Ishikawa (cell line): Measurements from ENCODE around the gene ITGAX.

Experiments
- CEBPB ChIP-seq: IDR thresholded peaks from 2 replicates; pipeline ENCODE4 v1.6.1; 2012
- CREB1 ChIP-seq: IDR thresholded peaks from 2 replicates; pipeline ENCODE4 v1.6.1; 2012; ENCODE audit warnings: low read depth
- EGR1 ChIP-seq: IDR thresholded peaks from 2 replicates; pipeline ENCODE4 v1.6.1; 2012
- EP300 ChIP-seq: IDR thresholded peaks from 2 replicates; pipeline ENCODE4 v1.6.1; 2012; ENCODE audit warnings: borderline replicate concordance
- FOXM1 ChIP-seq: IDR thresholded peaks from 2 replicates; pipeline ENCODE4 v1.6.1; 2012; ENCODE audit warnings: low read depth, borderline replicate concordance
- NFIC ChIP-seq: IDR thresholded peaks from 2 replicates; pipeline ENCODE4 v1.6.1; 2012
- RAD21 ChIP-seq: IDR thresholded peaks from 2 replicates; pipeline ENCODE4 v1.6.1; 2012; ENCODE audit warnings: low read depth
- TAF1 ChIP-seq: IDR thresholded peaks from 2 replicates; pipeline ENCODE4 v1.6.1; 2012; ENCODE audit warnings: low read depth, mild to moderate bottlenecking
- TCF12 ChIP-seq: IDR thresholded peaks from 2 replicates; pipeline ENCODE4 v1.6.1; 2012; ENCODE audit warnings: low read depth
- TEAD4 ChIP-seq: IDR thresholded peaks from 2 replicates; pipeline ENCODE4 v1.6.1; 2012
- YY1 ChIP-seq: IDR thresholded peaks from 2 replicates; pipeline ENCODE4 v1.6.1; 2012; ENCODE audit warnings: low read depth
- ZBTB7A ChIP-seq: IDR thresholded peaks from 2 replicates; pipeline ENCODE4 v1.6.1; 2012; ENCODE audit warnings: low read depth
- TF ChIP-seq, protein P1 (sequence below): IDR thresholded peaks from 2 replicates; pipeline ENCODE4 v1.6.1; 2012
- TF ChIP-seq, protein P2 (sequence below): IDR thresholded peaks from 2 replicates; pipeline ENCODE4 v1.6.1; 2012
- TF ChIP-seq, protein P3 (sequence below): IDR thresholded peaks from 2 replicates; pipeline ENCODE4 v1.6.1; 2012; ENCODE audit warnings: low read depth, mild to moderate bottlenecking

ITGAX gene

DNA sequence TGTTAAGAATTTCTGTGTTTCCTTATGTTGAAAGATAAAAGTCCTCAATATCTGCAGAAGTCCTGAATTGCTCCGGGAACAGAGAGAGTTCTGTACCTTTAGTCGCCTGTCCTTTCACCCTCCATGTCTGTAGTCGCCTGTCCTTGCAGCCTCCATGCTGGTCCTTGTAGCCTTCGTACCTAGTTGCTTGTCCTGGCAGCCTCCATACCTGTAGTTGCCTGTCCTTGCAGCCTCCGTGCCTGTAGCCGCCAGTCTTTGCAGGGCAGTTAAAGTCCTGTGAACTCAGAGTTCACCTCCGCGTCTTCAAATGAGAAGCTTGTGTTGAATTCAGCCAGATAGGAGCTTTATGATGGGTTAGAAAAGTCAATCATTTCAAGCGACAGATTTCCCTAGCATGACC is 19.5 kb upstream of the ITGAX start:
- TF ChIP-seq CEBPB (no peak), RAD21 (no peak), EP300 (no peak), CREB1 (no peak), TAF1 (no peak), NFIC (no peak), EGR1 (no peak), TEAD4 (no peak)
- TF ChIP-seq, protein P1, sequence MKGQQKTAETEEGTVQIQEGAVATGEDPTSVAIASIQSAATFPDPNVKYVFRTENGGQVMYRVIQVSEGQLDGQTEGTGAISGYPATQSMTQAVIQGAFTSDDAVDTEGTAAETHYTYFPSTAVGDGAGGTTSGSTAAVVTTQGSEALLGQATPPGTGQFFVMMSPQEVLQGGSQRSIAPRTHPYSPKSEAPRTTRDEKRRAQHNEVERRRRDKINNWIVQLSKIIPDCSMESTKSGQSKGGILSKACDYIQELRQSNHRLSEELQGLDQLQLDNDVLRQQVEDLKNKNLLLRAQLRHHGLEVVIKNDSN, result no peak
- TF ChIP-seq, protein P2, sequence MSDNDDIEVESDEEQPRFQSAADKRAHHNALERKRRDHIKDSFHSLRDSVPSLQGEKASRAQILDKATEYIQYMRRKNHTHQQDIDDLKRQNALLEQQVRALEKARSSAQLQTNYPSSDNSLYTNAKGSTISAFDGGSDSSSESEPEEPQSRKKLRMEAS, result no peak
- TF ChIP-seq, protein P3, sequence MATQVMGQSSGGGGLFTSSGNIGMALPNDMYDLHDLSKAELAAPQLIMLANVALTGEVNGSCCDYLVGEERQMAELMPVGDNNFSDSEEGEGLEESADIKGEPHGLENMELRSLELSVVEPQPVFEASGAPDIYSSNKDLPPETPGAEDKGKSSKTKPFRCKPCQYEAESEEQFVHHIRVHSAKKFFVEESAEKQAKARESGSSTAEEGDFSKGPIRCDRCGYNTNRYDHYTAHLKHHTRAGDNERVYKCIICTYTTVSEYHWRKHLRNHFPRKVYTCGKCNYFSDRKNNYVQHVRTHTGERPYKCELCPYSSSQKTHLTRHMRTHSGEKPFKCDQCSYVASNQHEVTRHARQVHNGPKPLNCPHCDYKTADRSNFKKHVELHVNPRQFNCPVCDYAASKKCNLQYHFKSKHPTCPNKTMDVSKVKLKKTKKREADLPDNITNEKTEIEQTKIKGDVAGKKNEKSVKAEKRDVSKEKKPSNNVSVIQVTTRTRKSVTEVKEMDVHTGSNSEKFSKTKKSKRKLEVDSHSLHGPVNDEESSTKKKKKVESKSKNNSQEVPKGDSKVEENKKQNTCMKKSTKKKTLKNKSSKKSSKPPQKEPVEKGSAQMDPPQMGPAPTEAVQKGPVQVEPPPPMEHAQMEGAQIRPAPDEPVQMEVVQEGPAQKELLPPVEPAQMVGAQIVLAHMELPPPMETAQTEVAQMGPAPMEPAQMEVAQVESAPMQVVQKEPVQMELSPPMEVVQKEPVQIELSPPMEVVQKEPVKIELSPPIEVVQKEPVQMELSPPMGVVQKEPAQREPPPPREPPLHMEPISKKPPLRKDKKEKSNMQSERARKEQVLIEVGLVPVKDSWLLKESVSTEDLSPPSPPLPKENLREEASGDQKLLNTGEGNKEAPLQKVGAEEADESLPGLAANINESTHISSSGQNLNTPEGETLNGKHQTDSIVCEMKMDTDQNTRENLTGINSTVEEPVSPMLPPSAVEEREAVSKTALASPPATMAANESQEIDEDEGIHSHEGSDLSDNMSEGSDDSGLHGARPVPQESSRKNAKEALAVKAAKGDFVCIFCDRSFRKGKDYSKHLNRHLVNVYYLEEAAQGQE, result no peak

DNA sequence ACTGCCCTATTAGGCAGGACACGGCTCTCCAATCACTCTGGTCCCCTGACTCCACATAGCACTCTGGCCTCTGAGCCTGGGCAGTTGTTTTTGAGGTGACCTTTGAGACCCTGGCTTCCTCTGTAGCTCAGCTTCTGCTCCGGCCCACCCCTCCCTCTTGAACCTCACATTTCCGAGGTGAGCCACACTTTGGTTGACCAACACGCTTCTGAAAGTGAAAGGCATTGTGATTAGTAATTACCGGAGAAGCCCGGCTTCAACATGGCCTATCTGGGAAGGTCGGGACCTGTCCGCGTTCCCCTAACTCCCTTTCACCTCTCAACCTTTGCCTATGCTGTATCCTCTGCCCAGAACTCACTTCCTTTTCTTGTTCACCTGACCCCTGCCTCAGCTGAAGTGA is 10.3 kb upstream of the ITGAX start:
- TF ChIP-seq CREB1, result no peak
- TF ChIP-seq, protein P3, result no peak
- TF ChIP-seq, protein P1, result no peak
- TF ChIP-seq TCF12, result no peak
- TF ChIP-seq TAF1, result no peak
- TF ChIP-seq EP300, result no peak
- TF ChIP-seq EGR1, result no peak

DNA sequence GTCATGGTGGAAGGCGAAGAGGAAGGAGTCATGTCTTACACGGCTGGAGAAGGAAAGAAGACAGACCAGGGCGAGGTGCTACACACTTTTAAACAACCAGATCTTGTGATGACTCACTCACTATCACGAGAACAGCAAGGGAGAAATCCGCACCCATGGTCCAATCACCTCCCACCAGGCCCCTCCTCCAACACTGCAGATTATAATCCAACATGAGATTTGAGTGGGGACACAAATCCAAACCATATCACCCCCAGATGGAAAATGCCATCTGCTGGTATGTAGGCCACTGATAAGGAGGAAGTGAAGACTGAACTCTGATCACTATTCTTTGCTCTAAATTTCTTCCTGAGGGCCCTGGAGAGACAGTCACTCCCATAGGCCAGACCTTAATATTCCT is 7.5 kb upstream of the ITGAX start:
- TF ChIP-seq ZBTB7A (no peak), CEBPB (no peak), TAF1 (no peak), CREB1 (no peak), EP300 (no peak), RAD21 (no peak), FOXM1 (no peak), TCF12 (no peak), TEAD4 (no peak)
- TF ChIP-seq, protein P2, result no peak
- TF ChIP-seq, protein P1, result no peak

DNA sequence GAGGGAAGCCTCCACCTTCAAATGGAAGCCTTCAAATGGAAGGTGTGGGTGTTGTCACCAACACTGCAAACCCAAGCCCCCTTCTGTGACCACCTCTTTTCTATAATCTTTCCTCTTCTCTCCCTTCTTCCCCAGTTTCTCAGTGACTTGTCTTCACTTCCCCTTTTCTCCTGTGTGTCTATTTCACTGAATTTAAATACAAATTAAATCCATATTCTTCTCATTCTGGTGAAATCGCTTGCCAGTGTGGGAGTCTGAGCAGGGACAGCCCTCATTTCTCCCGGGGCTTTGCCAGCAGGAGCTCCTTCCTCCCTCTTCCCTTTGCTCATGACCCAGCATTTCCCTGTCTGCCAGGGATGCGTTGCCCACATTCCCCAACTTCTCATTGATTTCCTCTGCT is 6.4 kb upstream of the ITGAX start:
- TF ChIP-seq TAF1 (no peak), CREB1 (no peak), CEBPB (no peak), RAD21 (no peak), ZBTB7A (no peak)
- TF ChIP-seq, protein P3, result no peak

DNA sequence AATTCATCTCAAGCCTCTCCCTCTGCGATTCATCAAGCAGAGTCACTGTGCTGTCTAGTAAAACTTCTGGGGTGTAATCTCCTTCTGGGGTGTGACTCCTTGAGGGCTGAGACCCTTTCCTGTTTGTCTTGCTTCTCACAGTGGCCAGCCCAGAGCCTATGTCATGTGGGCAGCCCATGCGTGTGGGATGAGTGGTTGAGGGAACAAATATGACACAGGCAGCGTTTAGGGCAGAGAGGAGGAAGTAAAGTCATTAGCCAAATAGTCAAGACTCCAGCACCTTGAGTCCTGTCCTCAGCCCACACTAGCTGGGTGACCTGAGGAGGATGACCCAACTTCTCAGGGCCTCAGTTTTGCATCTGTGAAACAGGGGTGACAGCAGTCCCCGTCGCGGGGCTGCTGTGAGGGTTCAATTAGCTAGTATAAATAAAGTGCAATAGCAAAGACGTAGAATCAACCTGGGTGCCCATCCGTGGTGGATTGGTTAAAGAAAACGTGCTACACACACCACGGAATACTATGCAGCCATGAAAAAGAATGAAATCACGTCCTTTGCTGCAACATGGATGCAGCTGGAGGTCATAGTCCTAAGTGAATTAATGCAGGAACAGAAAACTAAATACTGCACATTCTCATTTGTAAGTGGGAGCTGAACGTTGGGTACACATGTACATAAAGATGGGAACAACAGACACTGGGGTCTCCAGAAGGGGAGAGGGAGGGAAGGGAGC is 4.5 kb upstream of the ITGAX start:
- TF ChIP-seq TCF12, result no peak
- no peak for TF ChIP-seq RAD21
- no peak for TF ChIP-seq CREB1
- no peak for TF ChIP-seq EGR1
- no peak for TF ChIP-seq TAF1
- TF ChIP-seq NFIC, result no peak
- TF ChIP-seq FOXM1, result no peak
- TF ChIP-seq ZBTB7A, result no peak
- no peak for TF ChIP-seq EP300
- TF ChIP-seq, protein P2, result no peak
- TF ChIP-seq TEAD4, result no peak
- TF ChIP-seq, protein P1, result no peak
- no peak for TF ChIP-seq CEBPB
- TF ChIP-seq, protein P3, result no peak
- no peak for TF ChIP-seq YY1
